ENCODE measurements around the gene NDUFB6. TPM values are rescaled to one million over a fixed set of nuclear protein-coding genes. Genes with fewer than 3 reads are reported as not detected.

NDUFB6 gene
- polyA plus RNA-seq, 1 donor from 2014 or later, result 148 TPM

DNA sequence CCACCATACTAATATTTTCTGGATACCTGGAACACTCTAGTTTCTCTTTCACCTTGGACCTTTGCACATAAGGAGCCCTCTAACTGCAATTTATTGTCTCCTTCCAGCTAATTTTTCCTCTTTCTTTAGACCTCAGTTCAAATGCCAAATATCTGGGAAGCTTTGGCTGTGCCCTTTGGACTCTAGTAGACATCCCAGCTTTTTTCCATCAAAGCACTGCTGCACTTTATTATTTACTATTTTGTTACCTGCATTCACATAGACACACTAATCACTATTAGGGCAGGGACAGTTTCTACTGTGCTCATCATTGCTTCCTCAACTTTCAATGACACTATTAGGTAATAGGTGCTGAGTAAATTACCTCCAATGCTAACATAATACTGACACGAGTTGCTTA is 49.0 kb downstream of the NDUFB6 start:
- Histone ChIP-seq H3K4me3 (ENCODE audit: low read length) (no peak overlapping the region), H3K9me2 (ENCODE audit: insufficient read depth, low read length) (no peaks in the 10 kb centered on the region), H2AFZ (ENCODE audit: low read depth, low read length) (no peak overlapping the region), H3F3A (ENCODE audit: insufficient read depth, low read length, poor library complexity, severe bottlenecking) (no peaks in the 10 kb centered on the region), H3K9ac (ENCODE audit: low read length) (no peak overlapping the region), H3K27ac (ENCODE audit: low read length) (no peak overlapping the region), H3K36me3 (ENCODE audit: insufficient read depth, low read length) (no peaks in the 10 kb centered on the region), H3K79me2 (replicated peaks; ENCODE audit: insufficient read depth, low read length) (no peaks in the 10 kb centered on the region), H4K20me1 (ENCODE audit: insufficient read depth) (no peaks in the 10 kb centered on the region), H3K27me3 (ENCODE audit: insufficient read depth, low read depth, low read length) (no peaks in the 10 kb centered on the region), H3K9me3 (ENCODE audit: low read length) (no peaks in the 10 kb centered on the region), H3K4me2 (ENCODE audit: low read length) (no peak overlapping the region)
- TF ChIP-seq, protein P1, sequence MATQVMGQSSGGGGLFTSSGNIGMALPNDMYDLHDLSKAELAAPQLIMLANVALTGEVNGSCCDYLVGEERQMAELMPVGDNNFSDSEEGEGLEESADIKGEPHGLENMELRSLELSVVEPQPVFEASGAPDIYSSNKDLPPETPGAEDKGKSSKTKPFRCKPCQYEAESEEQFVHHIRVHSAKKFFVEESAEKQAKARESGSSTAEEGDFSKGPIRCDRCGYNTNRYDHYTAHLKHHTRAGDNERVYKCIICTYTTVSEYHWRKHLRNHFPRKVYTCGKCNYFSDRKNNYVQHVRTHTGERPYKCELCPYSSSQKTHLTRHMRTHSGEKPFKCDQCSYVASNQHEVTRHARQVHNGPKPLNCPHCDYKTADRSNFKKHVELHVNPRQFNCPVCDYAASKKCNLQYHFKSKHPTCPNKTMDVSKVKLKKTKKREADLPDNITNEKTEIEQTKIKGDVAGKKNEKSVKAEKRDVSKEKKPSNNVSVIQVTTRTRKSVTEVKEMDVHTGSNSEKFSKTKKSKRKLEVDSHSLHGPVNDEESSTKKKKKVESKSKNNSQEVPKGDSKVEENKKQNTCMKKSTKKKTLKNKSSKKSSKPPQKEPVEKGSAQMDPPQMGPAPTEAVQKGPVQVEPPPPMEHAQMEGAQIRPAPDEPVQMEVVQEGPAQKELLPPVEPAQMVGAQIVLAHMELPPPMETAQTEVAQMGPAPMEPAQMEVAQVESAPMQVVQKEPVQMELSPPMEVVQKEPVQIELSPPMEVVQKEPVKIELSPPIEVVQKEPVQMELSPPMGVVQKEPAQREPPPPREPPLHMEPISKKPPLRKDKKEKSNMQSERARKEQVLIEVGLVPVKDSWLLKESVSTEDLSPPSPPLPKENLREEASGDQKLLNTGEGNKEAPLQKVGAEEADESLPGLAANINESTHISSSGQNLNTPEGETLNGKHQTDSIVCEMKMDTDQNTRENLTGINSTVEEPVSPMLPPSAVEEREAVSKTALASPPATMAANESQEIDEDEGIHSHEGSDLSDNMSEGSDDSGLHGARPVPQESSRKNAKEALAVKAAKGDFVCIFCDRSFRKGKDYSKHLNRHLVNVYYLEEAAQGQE (IDR thresholded peaks at IDR 0.05; ENCODE audit: borderline replicate concordance), result no peak
- no peak for TF ChIP-seq MXI1 (conservative IDR thresholded peaks at IDR 0.05; ENCODE audit: poor library complexity, severe bottlenecking)
- no peak for TF ChIP-seq CTCF (IDR thresholded peaks at IDR 0.05; ENCODE audit: poor library complexity, severe bottlenecking)
- no peak for TF ChIP-seq POLR2AphosphoS5 (IDR thresholded peaks at IDR 0.05)
- no peak for TF ChIP-seq EZH2 (IDR thresholded peaks at IDR 0.05; ENCODE audit: borderline replicate concordance, insufficient read depth, low read length, poor library complexity, severe bottlenecking)
- no peak for TF ChIP-seq EP300 (conservative IDR thresholded peaks at IDR 0.05; ENCODE audit: poor library complexity, severe bottlenecking)
- no peak for TF ChIP-seq SMC3 (conservative IDR thresholded peaks at IDR 0.05; ENCODE audit: poor library complexity)
- TF ChIP-seq RAD21 (conservative IDR thresholded peaks at IDR 0.05), result no peak
- no peak for TF ChIP-seq TAF1 (IDR thresholded peaks at IDR 0.05; ENCODE audit: low read depth)

- no peak overlapping the region for H2AFZ ChIP-seq (ENCODE audit: low read depth, low read length)
- no peaks in the 10 kb centered on the region for H3K27me3 ChIP-seq (ENCODE audit: insufficient read depth, low read depth, low read length)
- no peak for TF ChIP-seq POLR2AphosphoS5 (IDR thresholded peaks at IDR 0.05)
- TF ChIP-seq EZH2 (IDR thresholded peaks at IDR 0.05; ENCODE audit: borderline replicate concordance, insufficient read depth, low read length, poor library complexity, severe bottlenecking), result no peak
- no peak for TF ChIP-seq SMC3 (conservative IDR thresholded peaks at IDR 0.05; ENCODE audit: poor library complexity)
- TF ChIP-seq, protein P1 (IDR thresholded peaks at IDR 0.05; ENCODE audit: borderline replicate concordance), result no peak
- no peak for TF ChIP-seq CTCF (IDR thresholded peaks at IDR 0.05; ENCODE audit: poor library complexity, severe bottlenecking)
- TF ChIP-seq TAF1 (IDR thresholded peaks at IDR 0.05; ENCODE audit: low read depth), result no peak
- no peak for TF ChIP-seq EP300 (conservative IDR thresholded peaks at IDR 0.05; ENCODE audit: poor library complexity, severe bottlenecking)
- TF ChIP-seq RAD21 (conservative IDR thresholded peaks at IDR 0.05), result no peak
- no peak for TF ChIP-seq MXI1 (conservative IDR thresholded peaks at IDR 0.05; ENCODE audit: poor library complexity, severe bottlenecking)
- H3K79me2 ChIP-seq (replicated peaks; ENCODE audit: insufficient read depth, low read length), result no peaks in the 10 kb centered on the region
- H3K9me3 ChIP-seq (ENCODE audit: low read length), result no peaks in the 10 kb centered on the region
- H3K4me3 ChIP-seq (ENCODE audit: low read length), result no peak overlapping the region
- no peak overlapping the region for H3K4me2 ChIP-seq (ENCODE audit: low read length)
- no peak overlapping the region for H3K27ac ChIP-seq (ENCODE audit: low read length)
- H4K20me1 ChIP-seq (ENCODE audit: insufficient read depth), result no peaks in the 10 kb centered on the region
- no peak overlapping the region for H3K9ac ChIP-seq (ENCODE audit: low read length)
- H3K36me3 ChIP-seq (ENCODE audit: insufficient read depth, low read length), result no peaks in the 10 kb centered on the region
- no peaks in the 10 kb centered on the region for H3F3A ChIP-seq (ENCODE audit: insufficient read depth, low read length, poor library complexity, severe bottlenecking)
- H3K9me2 ChIP-seq (ENCODE audit: insufficient read depth, low read length), result no peaks in the 10 kb centered on the region
Observed at GRCh38 chr9:32518276-32518675, 54.7 kb downstream of the NDUFB6 start.
